ENCODE results near the gene GINS1.

Gene GINS1

GRCh38 chr20:25422032-25422431, 14.6 kb downstream of the GINS1 start:
- Histone ChIP-seq H2BK120ac (ENCODE audit: insufficient read depth, low read length, poor library complexity) (no peak overlapping the region), H3K79me1 (ENCODE audit: low read length) (no peaks in the 10 kb centered on the region), H3K4me2 (ENCODE audit: low read length) (no peak overlapping the region), H3K36me3 (ENCODE audit: control insufficient read depth in 1 of 2, insufficient read depth in 2 of 2, low read length in 2 of 2) (peaks cover 25 to 27% of the 10 kb centered on the region in 2 experiments), H3K9me3 (ENCODE audit: insufficient read depth, low read depth, low read length) (no peaks in the 10 kb centered on the region), H4K8ac (ENCODE audit: low read depth, low read length) (no peak overlapping the region), H2AK5ac (ENCODE audit: low read length) (no peak overlapping the region), H3K27ac (ENCODE audit: low read depth, low read length) (no peak overlapping the region), H4K91ac (ENCODE audit: low read depth, low read length) (no peak overlapping the region), H3K14ac (ENCODE audit: low read length) (no peak overlapping the region), H3K23ac (ENCODE audit: low read length) (no peak overlapping the region), H3K79me2 (ENCODE audit: control insufficient read depth, insufficient read depth, low read length, poor library complexity) (no peaks in the 10 kb centered on the region), H4K12ac (ENCODE audit: low read depth, low read length) (no peak overlapping the region), H2BK12ac (ENCODE audit: low read length) (no peak overlapping the region), H3K4me3 (ENCODE audit: low read depth, low read length) (no peak overlapping the region), H3K18ac (ENCODE audit: low read length) (no peak overlapping the region), H3K4ac (ENCODE audit: low read depth, low read length) (no peak overlapping the region), H3K4me1 (ENCODE audit: control insufficient read depth in 1 of 2, insufficient read depth in 2 of 2, low read length in 2 of 2) (no peaks in the 10 kb centered on the region), H2BK5ac (ENCODE audit: low read depth, low read length, poor library complexity) (no peak overlapping the region), H3K9ac (ENCODE audit: low read length) (no peak overlapping the region), H2AFZ (ENCODE audit: insufficient read depth, low read length, poor library complexity) (no peak overlapping the region), H3K27me3 (ENCODE audit: insufficient read depth, low read length) (no peaks in the 10 kb centered on the region)
- no peak for DNase-seq
- WGBS (ENCODE audit: extremely low coverage, insufficient coverage, insufficient read length), result no CpG with 5 or more reads among the region's 4 CpGs

GRCh38 chr20:25424536-25424935, 17.1 kb downstream of the GINS1 start:
- H2AFZ ChIP-seq (ENCODE audit: insufficient read depth, low read length, poor library complexity), result no peak overlapping the region
- no peak overlapping the region for H2AK5ac ChIP-seq (ENCODE audit: low read length)
- no peak for DNase-seq
- H3K4me1 ChIP-seq (ENCODE audit: control insufficient read depth in 1 of 2, insufficient read depth in 2 of 2, low read length in 2 of 2), result no peaks in the 10 kb centered on the region
- no peak overlapping the region for H3K9ac ChIP-seq (ENCODE audit: low read length)
- no peak overlapping the region for H3K14ac ChIP-seq (ENCODE audit: low read length)
- H3K36me3 ChIP-seq (ENCODE audit: control insufficient read depth in 1 of 2, insufficient read depth in 2 of 2, low read length in 2 of 2), result peaks cover 16 to 25% of the 10 kb centered on the region in 2 experiments
- no peaks in the 10 kb centered on the region for H3K79me2 ChIP-seq (ENCODE audit: control insufficient read depth, insufficient read depth, low read length, poor library complexity)
- no peaks in the 10 kb centered on the region for H3K9me3 ChIP-seq (ENCODE audit: insufficient read depth, low read depth, low read length)
- H2BK5ac ChIP-seq (ENCODE audit: low read depth, low read length, poor library complexity), result no peak overlapping the region
- no peak overlapping the region for H4K8ac ChIP-seq (ENCODE audit: low read depth, low read length)
- no peak overlapping the region for H3K4ac ChIP-seq (ENCODE audit: low read depth, low read length)
- H3K79me1 ChIP-seq (ENCODE audit: low read length), result no peaks in the 10 kb centered on the region
- H4K12ac ChIP-seq (ENCODE audit: low read depth, low read length), result no peak overlapping the region
- no peak overlapping the region for H3K18ac ChIP-seq (ENCODE audit: low read length)
- H3K4me2 ChIP-seq (ENCODE audit: low read length), result no peak overlapping the region
- no peak overlapping the region for H4K91ac ChIP-seq (ENCODE audit: low read depth, low read length)
- no peak overlapping the region for H3K27ac ChIP-seq (ENCODE audit: low read depth, low read length)
- H3K23ac ChIP-seq (ENCODE audit: low read length), result no peak overlapping the region
- no peak overlapping the region for H3K4me3 ChIP-seq (ENCODE audit: low read depth, low read length)
- no peak overlapping the region for H2BK12ac ChIP-seq (ENCODE audit: low read length)
- no peaks in the 10 kb centered on the region for H3K27me3 ChIP-seq (ENCODE audit: insufficient read depth, low read length)
- WGBS (ENCODE audit: extremely low coverage, insufficient coverage, insufficient read length), result no CpG with 5 or more reads among the region's 3 CpGs
- H2BK120ac ChIP-seq (ENCODE audit: insufficient read depth, low read length, poor library complexity), result no peak overlapping the region

GRCh38 chr20:25437153-25437581, 29.7 kb downstream of the GINS1 start:
- no peak overlapping the region for H2BK5ac ChIP-seq (ENCODE audit: low read depth, low read length, poor library complexity)
- no peak overlapping the region for H4K91ac ChIP-seq (ENCODE audit: low read depth, low read length)
- WGBS (ENCODE audit: extremely low coverage, insufficient coverage, insufficient read length), result no CpG with 5 or more reads among the region's 4 CpGs
- no peak overlapping the region for H3K9ac ChIP-seq (ENCODE audit: low read length)
- no peak overlapping the region for H3K14ac ChIP-seq (ENCODE audit: low read length)
- DNase-seq, result peak in 1 of 2 donors; percentile 67
- H3K79me2 ChIP-seq (ENCODE audit: control insufficient read depth, insufficient read depth, low read length, poor library complexity), result no peaks in the 10 kb centered on the region
- peaks cover 2% of the 10 kb centered on the region for H3K79me1 ChIP-seq (ENCODE audit: low read length)
- H2BK120ac ChIP-seq (ENCODE audit: insufficient read depth, low read length, poor library complexity), result peak overlapping the region; percentile 16
- no peaks in the 10 kb centered on the region for H3K4me1 ChIP-seq (ENCODE audit: control insufficient read depth in 1 of 2, insufficient read depth in 2 of 2, low read length in 2 of 2)
- peaks cover 8 to 13% of the 10 kb centered on the region in 2 experiments for H3K36me3 ChIP-seq (ENCODE audit: control insufficient read depth in 1 of 2, insufficient read depth in 2 of 2, low read length in 2 of 2)
- H4K8ac ChIP-seq (ENCODE audit: low read depth, low read length), result peak overlapping the region; percentile 5
- H3K23ac ChIP-seq (ENCODE audit: low read length), result no peak overlapping the region
- no peaks in the 10 kb centered on the region for H3K9me3 ChIP-seq (ENCODE audit: insufficient read depth, low read depth, low read length)
- H2BK12ac ChIP-seq (ENCODE audit: low read length), result no peak overlapping the region
- H4K12ac ChIP-seq (ENCODE audit: low read depth, low read length), result no peak overlapping the region
- H3K4me2 ChIP-seq (ENCODE audit: low read length), result peak overlapping the region; percentile 53
- no peak overlapping the region for H2AK5ac ChIP-seq (ENCODE audit: low read length)
- H2AFZ ChIP-seq (ENCODE audit: insufficient read depth, low read length, poor library complexity), result peak overlapping the region; percentile 66
- no peak overlapping the region for H3K4me3 ChIP-seq (ENCODE audit: low read depth, low read length)
- no peaks in the 10 kb centered on the region for H3K27me3 ChIP-seq (ENCODE audit: insufficient read depth, low read length)
- H3K18ac ChIP-seq (ENCODE audit: low read length), result no peak overlapping the region
- peak overlapping the region; percentile 64 for H3K27ac ChIP-seq (ENCODE audit: low read depth, low read length)
- H3K4ac ChIP-seq (ENCODE audit: low read depth, low read length), result no peak overlapping the region

GRCh38 chr20:25439328-25439727, 31.9 kb downstream of the GINS1 start:
- Histone ChIP-seq H2BK5ac (ENCODE audit: low read depth, low read length, poor library complexity) (no peak overlapping the region), H3K9me3 (ENCODE audit: insufficient read depth, low read depth, low read length) (no peaks in the 10 kb centered on the region), H3K27ac (ENCODE audit: low read depth, low read length) (no peak overlapping the region), H3K4me1 (ENCODE audit: control insufficient read depth in 1 of 2, insufficient read depth in 2 of 2, low read length in 2 of 2) (no peaks in the 10 kb centered on the region), H3K79me2 (ENCODE audit: control insufficient read depth, insufficient read depth, low read length, poor library complexity) (no peaks in the 10 kb centered on the region), H3K14ac (ENCODE audit: low read length) (no peak overlapping the region), H3K27me3 (ENCODE audit: insufficient read depth, low read length) (no peaks in the 10 kb centered on the region), H4K91ac (ENCODE audit: low read depth, low read length) (no peak overlapping the region), H3K4me3 (ENCODE audit: low read depth, low read length) (no peak overlapping the region), H2BK12ac (ENCODE audit: low read length) (no peak overlapping the region), H3K4ac (ENCODE audit: low read depth, low read length) (no peak overlapping the region), H3K36me3 (ENCODE audit: control insufficient read depth in 1 of 2, insufficient read depth in 2 of 2, low read length in 2 of 2) (peaks cover 7 to 15% of the 10 kb centered on the region in 2 experiments), H3K4me2 (ENCODE audit: low read length) (no peak overlapping the region), H2AK5ac (ENCODE audit: low read length) (no peak overlapping the region), H2BK120ac (ENCODE audit: insufficient read depth, low read length, poor library complexity) (no peak overlapping the region), H3K18ac (ENCODE audit: low read length) (no peak overlapping the region), H2AFZ (ENCODE audit: insufficient read depth, low read length, poor library complexity) (no peak overlapping the region), H3K79me1 (ENCODE audit: low read length) (peaks cover 2% of the 10 kb centered on the region), H4K8ac (ENCODE audit: low read depth, low read length) (no peak overlapping the region), H3K9ac (ENCODE audit: low read length) (no peak overlapping the region), H4K12ac (ENCODE audit: low read depth, low read length) (no peak overlapping the region), H3K23ac (ENCODE audit: low read length) (no peak overlapping the region)
- no CpG with 5 or more reads among the region's 3 CpGs for WGBS (ENCODE audit: extremely low coverage, insufficient coverage, insufficient read length)
- no peak for DNase-seq
